HepG2 (cell line): ENCODE measurements around the gene ZNF544. TPM values are rescaled to one million over a fixed set of nuclear protein-coding genes. Genes with fewer than 3 reads are reported as not detected.

Experiments
- ADNP ChIP-seq: sonication (generic); formaldehyde crosslinking; IDR thresholded peaks from 2 replicates; pipeline ENCODE4 v1.4.0; 2020; ENCODE audit warnings: missing genetic modification reagents
- ARID3A ChIP-seq: IDR thresholded peaks from 2 replicates; pipeline ENCODE4 v1.6.1; 2012; ENCODE audit warnings: low read depth, low read length, improper control_type of control experiment
- FOSL1 ChIP-seq: sonication (generic); formaldehyde crosslinking; IDR thresholded peaks from 2 replicates; pipeline ENCODE4 v1.9.0; 2021; ENCODE audit warnings: missing genetic modification reagents, borderline replicate concordance
- GLMP ChIP-seq: sonication (generic); formaldehyde crosslinking; IDR thresholded peaks from 2 replicates; pipeline ENCODE4 v1.9.0; 2021; ENCODE audit warnings: missing genetic modification reagents, mild to moderate bottlenecking, borderline replicate concordance
- HDAC6 ChIP-seq: fragments of 200-600 bp; sonication (generic); IDR thresholded peaks from 2 replicates; pipeline ENCODE4 v1.7.0; 2017; ENCODE audit warnings: mild to moderate bottlenecking, antibody characterized with exemption, low read length, low read depth
- HMG20B ChIP-seq: conservative IDR thresholded peaks from 2 replicates; pipeline ENCODE4 v1.6.1; 2016; ENCODE audit warnings: missing genetic modification reagents, missing compliant biosample characterization
- KIAA2018 ChIP-seq: sonication (generic); formaldehyde crosslinking; IDR thresholded peaks from 2 replicates; pipeline ENCODE4 v1.5.0; 2020; ENCODE audit warnings: mild to moderate bottlenecking, missing genetic modification reagents, borderline replicate concordance
- KLF9 ChIP-seq: IDR thresholded peaks from 2 replicates; pipeline ENCODE4 v1.6.1; 2016; ENCODE audit warnings: low read depth
- LBX2 ChIP-seq: sonication (generic); formaldehyde crosslinking; IDR thresholded peaks from 2 replicates; pipeline ENCODE4 v1.5.0; 2020; ENCODE audit warnings: missing genetic modification reagents, mild to moderate bottlenecking, borderline replicate concordance
- NFE2L2 ChIP-seq: fragments of 150-350 bp; IDR thresholded peaks from 2 replicates; pipeline ENCODE4 v1.6.1; 2014; ENCODE audit warnings: low read length
- NPAS2 ChIP-seq: sonication (generic); formaldehyde crosslinking; IDR thresholded peaks from 2 replicates; pipeline ENCODE4 v1.8.0; 2022; ENCODE audit warnings: mild to moderate bottlenecking, missing genetic modification reagents, borderline replicate concordance
- SALL2 ChIP-seq: sonication (generic); formaldehyde crosslinking; IDR thresholded peaks from 2 replicates; pipeline ENCODE4 v1.8.1; 2023; ENCODE audit warnings: mild to moderate bottlenecking, missing genetic modification reagents, inconsistent platforms
- SMARCC2 ChIP-seq: fragments of 450-650 bp; IDR thresholded peaks from 2 replicates; pipeline ENCODE4 v1.6.1; 2017; ENCODE audit warnings: antibody characterized with exemption, mild to moderate bottlenecking
- TMF1 ChIP-seq: sonication (generic); formaldehyde crosslinking; IDR thresholded peaks from 2 replicates; pipeline ENCODE4 v1.8.1; 2022; ENCODE audit warnings: low read depth, missing genetic modification reagents
- ZBTB20 ChIP-seq: sonication (generic); formaldehyde crosslinking; IDR thresholded peaks from 2 replicates; pipeline ENCODE4 v1.8.1; 2023; ENCODE audit warnings: missing genetic modification reagents, low read depth, mild to moderate bottlenecking, borderline replicate concordance
- ZC3H13 ChIP-seq: sonication (generic); formaldehyde crosslinking; IDR thresholded peaks from 2 replicates; pipeline ENCODE4 v1.8.1; 2023; ENCODE audit warnings: mild to moderate bottlenecking, missing genetic modification reagents, moderate library complexity
- ZFP37 ChIP-seq: sonication (generic); formaldehyde crosslinking; IDR thresholded peaks from 2 replicates; pipeline ENCODE4 v1.4.0; 2020; ENCODE audit warnings: missing genetic modification reagents, borderline replicate concordance
- ZNF670 ChIP-seq: sonication (generic); formaldehyde crosslinking; IDR thresholded peaks from 2 replicates; pipeline ENCODE4 v1.8.0; 2022; ENCODE audit warnings: mild to moderate bottlenecking, missing genetic modification reagents, borderline replicate concordance
- polyA plus RNA-seq, 8 experiments: library from polyadenylated mRNA; depleted of rRNA in 3 of 8; stranded (reverse) in 7 of 8; unstranded in 1 of 8; fragments of >200 nt; fragmentation: Illumina TruSeq in 4 of 8; extraction: Trizol in 4 of 8; gene quantifications; 2 replicates each; pipeline versions ENCODE4 v1.2.1 to v1.2.3, GENCODE V29; 2011 to 2016; ENCODE audit warnings: low read depth in 4 of 8, missing spikeins in 1 of 8, mixed read lengths in 1 of 8; ENCODE audit not compliant: insufficient read depth in 1 of 8
- total RNA-seq, 5 experiments: library from RNA; depleted of rRNA; stranded (reverse); fragments of >200 nt; fragmentation: Illumina TruSeq; extraction: Trizol; gene quantifications; 2 replicates each; pipeline ENCODE4 v1.2.3, GENCODE V29; 2016; ENCODE audit warnings: low read depth in 1 of 5

Gene ZNF544
- total and polyA plus RNA-seq, 2 of the 13 experiments (the other 11 are each of a cell fraction or from before 2014, with no cell fraction given), result 13.1 to 17.0 TPM

GRCh38 chr19:58278541-58279041 is 49.9 kb downstream of the ZNF544 start, which contains the start of gene ZNF8 (continued):
- no peak for TF ChIP-seq HDAC6
- no peak for TF ChIP-seq ZC3H13 (CRISPR knock-in tag)
- TF ChIP-seq ZNF670, result no peak; the same call in 1 of the 2 replicates
- no peak for TF ChIP-seq KIAA2018 (CRISPR knock-in tag)
- no peak for TF ChIP-seq ARID3A
- TF ChIP-seq SALL2 (CRISPR knock-in tag), result no peak; the same call in 1 of the 2 replicates
- TF ChIP-seq SMARCC2, result no peak
- TF ChIP-seq ZBTB20 (CRISPR knock-in tag), result no peak; the same call in 1 of the 2 replicates
- no peak for TF ChIP-seq GLMP (CRISPR knock-in tag)
- no peak; the same call in 1 of the 2 replicates for TF ChIP-seq TMF1
- TF ChIP-seq NPAS2 (CRISPR knock-in tag), result no peak
- TF ChIP-seq LBX2 (CRISPR knock-in tag), result no peak
- no peak for TF ChIP-seq ZFP37 (CRISPR knock-in tag)
- TF ChIP-seq HMG20B, result no peak
- no peak for TF ChIP-seq NFE2L2
- 0 out of 2 replicates have a peak, but pooled peaks have one; percentile 68 for TF ChIP-seq KLF9 (CRISPR knock-in tag)
- no peak for TF ChIP-seq ADNP (CRISPR knock-in tag)
- no peak for TF ChIP-seq FOSL1 (CRISPR knock-in tag)
